ENCODE measurements around the gene APBB2.
A peak's percentile ranks its signal among the peaks of the same experiment; 100 is the strongest.

Gene APBB2

DNA sequence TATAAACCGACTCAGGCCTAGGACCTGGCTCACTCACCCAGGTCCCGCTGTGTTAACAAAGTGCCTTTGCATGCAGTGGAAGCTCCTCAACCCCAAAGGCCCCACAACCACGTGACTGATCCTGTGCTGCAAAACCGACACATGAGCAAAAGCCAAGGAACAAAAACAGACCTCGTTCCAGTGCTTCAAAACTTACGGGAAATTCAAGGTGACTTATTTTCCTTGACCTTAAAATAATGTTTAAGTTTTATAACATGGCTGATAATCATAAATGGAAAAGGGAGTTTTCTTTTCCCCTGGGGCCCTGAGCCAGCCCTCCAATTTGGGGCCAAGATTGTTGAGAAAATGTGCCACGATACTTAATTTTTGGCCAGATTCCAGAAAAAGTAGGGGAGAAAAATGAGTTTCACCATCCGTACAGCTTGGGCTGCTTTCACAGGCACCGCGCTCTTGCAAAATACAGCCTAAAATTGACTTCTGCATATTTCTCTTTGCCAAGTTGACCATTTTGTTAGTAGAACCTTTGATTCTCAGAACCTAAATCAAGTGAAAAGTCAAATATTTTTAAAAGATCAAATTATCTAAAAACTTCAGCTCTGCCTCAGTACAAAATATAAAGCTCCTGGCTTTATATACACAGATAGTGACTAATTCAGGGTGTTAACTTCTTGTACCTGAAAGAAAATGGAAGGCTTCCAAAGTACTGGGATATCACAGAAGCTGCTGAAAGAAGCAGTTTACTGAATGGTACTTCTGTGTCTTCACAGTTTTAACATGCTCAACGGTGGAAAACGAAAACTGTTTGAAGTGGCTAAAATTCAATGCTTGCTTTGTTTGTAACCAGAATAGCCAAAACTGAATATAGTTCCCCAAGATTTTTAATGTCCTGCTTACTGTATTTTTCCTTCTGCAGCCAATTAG lies 93.8 kb downstream of the APBB2 start:
- no peaks in the 10 kb centered on the region for H3K36me3 ChIP-seq
- no peak overlapping the region for H3K4me3 ChIP-seq
- no peaks in the 10 kb centered on the region for H4K20me1 ChIP-seq
- peaks cover 44% of the 10 kb centered on the region for H3K4me1 ChIP-seq
- no peak for TF ChIP-seq Cebpa-rat (IDR thresholded peaks at IDR 0.05)
- H3K4me2 ChIP-seq, result peak overlapping the region; percentile 62
- no peak overlapping the region for H3K9ac ChIP-seq
- no peaks in the 10 kb centered on the region for H3K27me3 ChIP-seq
- peaks cover 9% of the 10 kb centered on the region; the same call in 1 of the 2 replicates for H3K9me3 ChIP-seq
- peak overlapping the region; percentile 52; the same call in 1 of the 2 replicates for H3K27ac ChIP-seq

DNA sequence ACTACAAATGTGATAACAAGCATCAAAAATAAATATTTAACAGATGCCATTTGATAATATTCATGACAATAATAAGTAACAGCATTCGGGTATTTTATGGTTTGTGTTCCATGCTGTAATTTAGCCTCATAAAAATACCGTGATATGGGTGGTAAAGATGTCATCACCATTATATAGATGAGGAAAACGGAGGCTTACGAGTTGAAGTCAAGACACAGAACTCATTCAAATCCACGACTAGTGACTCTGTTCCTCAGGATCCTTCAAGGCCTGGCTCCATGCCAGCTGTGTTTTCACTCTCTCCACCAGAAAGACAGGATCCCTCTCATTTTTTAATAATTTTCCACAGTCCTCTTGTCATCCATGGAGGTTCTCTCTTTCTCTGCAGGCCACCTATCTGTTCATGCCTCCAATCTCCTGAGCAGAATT lies 94.5 kb downstream of the APBB2 start:
- H3K4me1 ChIP-seq, result peaks cover 44% of the 10 kb centered on the region
- no peaks in the 10 kb centered on the region for H4K20me1 ChIP-seq
- no peaks in the 10 kb centered on the region for H3K27me3 ChIP-seq
- H3K36me3 ChIP-seq, result no peaks in the 10 kb centered on the region
- H3K9me3 ChIP-seq, result peaks cover 16% of the 10 kb centered on the region; the same call in 1 of the 2 replicates
- H3K27ac ChIP-seq, result peak overlapping the region; percentile 52; the same call in 1 of the 2 replicates
- no peak for TF ChIP-seq Cebpa-rat (IDR thresholded peaks at IDR 0.05)
- no peak overlapping the region for H3K9ac ChIP-seq
- H3K4me3 ChIP-seq, result no peak overlapping the region
- peak overlapping the region; percentile 62 for H3K4me2 ChIP-seq

DNA sequence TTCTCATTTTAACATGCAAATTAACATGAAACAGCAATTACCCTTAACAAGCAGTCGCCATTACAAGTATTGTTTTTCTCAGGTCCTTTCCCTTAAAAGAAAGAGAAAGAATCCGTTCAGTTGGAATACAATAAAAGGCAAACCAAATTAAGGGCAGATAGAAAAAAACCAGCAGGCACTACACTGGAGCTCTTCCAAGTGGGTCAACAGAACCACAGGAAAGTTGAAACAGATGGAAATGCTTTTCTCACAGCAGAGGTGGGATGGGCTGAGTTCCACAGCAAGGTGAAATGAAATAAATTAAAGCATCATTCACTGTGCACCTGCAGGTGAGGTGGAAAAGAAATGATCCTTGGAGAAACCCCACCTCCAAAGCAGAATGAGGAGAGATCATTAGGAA lies 102.6 kb downstream of the APBB2 start:
- H3K27me3 ChIP-seq, result no peaks in the 10 kb centered on the region
- no peak overlapping the region for H3K27ac ChIP-seq
- no peak overlapping the region for H3K9ac ChIP-seq
- H3K4me3 ChIP-seq, result no peak overlapping the region
- H3K4me2 ChIP-seq, result no peak overlapping the region
- H3K9me3 ChIP-seq, result peaks cover 14% of the 10 kb centered on the region; the same call in 1 of the 2 replicates
- no peaks in the 10 kb centered on the region for H3K4me1 ChIP-seq
- no peaks in the 10 kb centered on the region for H4K20me1 ChIP-seq
- H3K36me3 ChIP-seq, result no peaks in the 10 kb centered on the region
- TF ChIP-seq Cebpa-rat (IDR thresholded peaks at IDR 0.05), result no peak

GRCh38 chr4:41110050-41110449 lies 104.3 kb downstream of the APBB2 start:
- Histone ChIP-seq H3K4me2 (no peak overlapping the region), H4K20me1 (no peaks in the 10 kb centered on the region), H3K27me3 (no peaks in the 10 kb centered on the region), H3K9me3 (0 out of 2 replicates have a peak, but pooled peaks cover 3% of the 10 kb centered on the region), H3K4me3 (no peak overlapping the region), H3K4me1 (no peaks in the 10 kb centered on the region), H3K27ac (no peak overlapping the region), H3K9ac (no peak overlapping the region), H3K36me3 (no peaks in the 10 kb centered on the region)
- no peak for TF ChIP-seq Cebpa-rat (IDR thresholded peaks at IDR 0.05)

- no peak overlapping the region for H3K4me3 ChIP-seq
- H3K27me3 ChIP-seq, result no peaks in the 10 kb centered on the region
- no peak for TF ChIP-seq Cebpa-rat (IDR thresholded peaks at IDR 0.05)
- no peak overlapping the region for H3K4me2 ChIP-seq
- H3K36me3 ChIP-seq, result no peaks in the 10 kb centered on the region
- H3K9me3 ChIP-seq, result no peaks in the 10 kb centered on the region
- no peak overlapping the region for H3K9ac ChIP-seq
- no peaks in the 10 kb centered on the region for H4K20me1 ChIP-seq
- H3K27ac ChIP-seq, result no peak overlapping the region
- H3K4me1 ChIP-seq, result no peaks in the 10 kb centered on the region
Measured at GRCh38 chr4:41108481-41108880, 105.9 kb downstream of the APBB2 start.

DNA sequence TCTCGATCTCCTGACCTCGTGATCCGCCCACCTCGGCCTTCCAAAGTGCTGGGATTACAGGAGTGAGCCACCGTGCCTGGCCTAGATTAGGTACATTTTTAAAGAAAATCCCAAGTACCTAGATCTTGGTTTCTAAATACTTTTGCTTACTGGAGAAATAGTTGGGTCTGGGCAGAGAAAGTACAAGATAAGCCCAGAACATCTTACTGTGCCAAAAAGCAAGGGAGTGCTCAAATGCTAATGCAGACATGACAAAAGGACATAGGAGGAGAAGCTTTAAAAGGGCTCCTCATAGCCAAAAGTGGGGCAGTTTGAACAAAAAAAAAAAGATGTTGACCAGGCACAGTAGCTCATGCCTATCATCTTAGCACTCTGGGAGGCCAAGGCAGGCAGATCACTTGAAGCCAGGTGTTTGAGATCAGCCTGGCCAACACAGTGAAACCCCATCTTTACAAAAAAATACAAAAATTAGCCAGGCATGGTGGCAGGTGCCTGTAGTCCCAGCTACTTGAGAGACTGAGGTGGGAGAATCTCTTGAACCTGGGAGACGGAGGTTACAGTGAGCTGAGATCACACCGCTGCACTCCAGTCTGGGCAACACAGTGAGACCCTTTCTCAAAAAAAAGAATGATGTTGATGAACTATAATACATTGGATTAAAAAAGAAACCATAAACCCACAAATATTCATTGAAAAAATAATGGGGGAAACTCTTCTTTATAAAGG lies 107.5 kb downstream of the APBB2 start:
- no peak overlapping the region for H3K4me2 ChIP-seq
- H3K9ac ChIP-seq, result no peak overlapping the region
- no peak for TF ChIP-seq Cebpa-rat (IDR thresholded peaks at IDR 0.05)
- no peaks in the 10 kb centered on the region for H4K20me1 ChIP-seq
- no peaks in the 10 kb centered on the region; the same call in 1 of the 2 replicates for H3K4me1 ChIP-seq
- H3K4me3 ChIP-seq, result no peak overlapping the region
- H3K27ac ChIP-seq, result no peak overlapping the region
- H3K27me3 ChIP-seq, result no peaks in the 10 kb centered on the region
- H3K36me3 ChIP-seq, result no peaks in the 10 kb centered on the region
- H3K9me3 ChIP-seq, result no peaks in the 10 kb centered on the region

GRCh38 chr4:41106081-41106480 lies 108.3 kb downstream of the APBB2 start:
- H3K4me3 ChIP-seq, result no peak overlapping the region
- no peak overlapping the region for H3K27ac ChIP-seq
- no peaks in the 10 kb centered on the region for H4K20me1 ChIP-seq
- no peaks in the 10 kb centered on the region for H3K9me3 ChIP-seq
- no peaks in the 10 kb centered on the region for H3K36me3 ChIP-seq
- TF ChIP-seq Cebpa-rat (IDR thresholded peaks at IDR 0.05), result no peak
- no peak overlapping the region for H3K9ac ChIP-seq
- H3K4me1 ChIP-seq, result no peaks in the 10 kb centered on the region; the same call in 1 of the 2 replicates
- H3K4me2 ChIP-seq, result no peak overlapping the region
- H3K27me3 ChIP-seq, result no peaks in the 10 kb centered on the region

- Histone ChIP-seq H3K9ac (no peak overlapping the region), H3K4me3 (no peak overlapping the region), H3K36me3 (no peaks in the 10 kb centered on the region), H4K20me1 (no peaks in the 10 kb centered on the region), H3K27me3 (no peaks in the 10 kb centered on the region), H3K9me3 (no peaks in the 10 kb centered on the region), H3K4me2 (no peak overlapping the region), H3K27ac (no peak overlapping the region), H3K4me1 (no peaks in the 10 kb centered on the region; the same call in 1 of the 2 replicates)
- no peak for TF ChIP-seq Cebpa-rat (IDR thresholded peaks at IDR 0.05)
Measured at GRCh38 chr4:41104155-41104554, 110.2 kb downstream of the APBB2 start.

- H3K36me3 ChIP-seq, result no peaks in the 10 kb centered on the region
- no peak overlapping the region for H3K9ac ChIP-seq
- H3K27ac ChIP-seq, result no peak overlapping the region
- H3K4me1 ChIP-seq, result no peaks in the 10 kb centered on the region; the same call in 1 of the 2 replicates
- no peak overlapping the region for H3K4me3 ChIP-seq
- no peak overlapping the region for H3K4me2 ChIP-seq
- no peaks in the 10 kb centered on the region for H3K9me3 ChIP-seq
- H3K27me3 ChIP-seq, result no peaks in the 10 kb centered on the region
- H4K20me1 ChIP-seq, result no peaks in the 10 kb centered on the region
- no peak for TF ChIP-seq Cebpa-rat (IDR thresholded peaks at IDR 0.05)
Measured at GRCh38 chr4:41103657-41104056, 110.7 kb downstream of the APBB2 start.
